Measurements from ENCODE around the gene TUSC2.
"Not testable (repeated sequence)": the region's sequence is repeated elsewhere in the genome, so short reads cannot be mapped to it uniquely, and the experiment has no call there.

Gene TUSC2

GRCh38 chr3:50316657-50317242, 11.3 kb downstream of the TUSC2 start:
- peak; percentile 60 to 75 for DNase-seq

DNA sequence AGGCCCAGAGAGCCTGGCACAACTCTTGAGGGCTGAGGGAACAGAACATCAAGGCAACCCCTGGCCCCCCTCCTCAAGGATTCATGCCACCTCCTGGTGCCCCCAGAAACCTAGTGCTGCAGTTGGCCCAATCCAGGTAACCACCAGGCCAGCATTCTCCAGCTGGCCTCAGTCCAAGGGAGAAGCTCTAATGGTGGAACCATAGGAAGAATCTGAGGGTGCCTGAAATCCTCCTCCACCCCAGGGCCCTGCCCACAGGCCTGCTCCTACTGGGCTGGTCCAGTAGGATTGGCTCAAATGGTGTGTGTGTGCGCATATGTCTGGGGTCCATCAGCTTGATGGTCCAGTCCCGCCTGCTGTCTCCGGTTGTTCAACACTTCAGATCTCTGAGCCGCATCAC, 13.2 kb downstream of the TUSC2 start:
- DNase-seq: no peak

DNA sequence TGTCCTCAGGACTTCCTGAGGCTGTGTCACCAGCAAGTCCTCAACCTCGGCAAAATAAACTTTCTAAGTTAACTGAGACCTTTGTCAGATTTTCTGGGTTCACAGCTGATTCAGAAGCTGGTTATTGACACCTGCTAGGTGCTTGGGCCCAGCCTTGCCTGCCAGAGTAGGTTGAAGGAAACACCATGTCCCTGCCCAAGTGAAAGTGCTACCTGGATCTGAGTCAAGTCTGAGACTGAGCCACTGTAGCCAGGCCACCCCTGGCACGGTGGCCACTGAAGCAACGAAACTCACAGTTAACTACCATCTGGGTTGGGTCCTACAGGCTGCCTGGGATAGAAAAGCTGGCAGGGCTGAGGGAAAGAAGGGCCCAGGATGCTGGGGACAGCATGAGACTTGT, 13.7 kb downstream of the TUSC2 start:
- no peak for DNase-seq

GRCh38 chr3:50312041-50312440, 16.0 kb downstream of the TUSC2 start:
- not testable (repeated sequence) for DNase-seq

DNA sequence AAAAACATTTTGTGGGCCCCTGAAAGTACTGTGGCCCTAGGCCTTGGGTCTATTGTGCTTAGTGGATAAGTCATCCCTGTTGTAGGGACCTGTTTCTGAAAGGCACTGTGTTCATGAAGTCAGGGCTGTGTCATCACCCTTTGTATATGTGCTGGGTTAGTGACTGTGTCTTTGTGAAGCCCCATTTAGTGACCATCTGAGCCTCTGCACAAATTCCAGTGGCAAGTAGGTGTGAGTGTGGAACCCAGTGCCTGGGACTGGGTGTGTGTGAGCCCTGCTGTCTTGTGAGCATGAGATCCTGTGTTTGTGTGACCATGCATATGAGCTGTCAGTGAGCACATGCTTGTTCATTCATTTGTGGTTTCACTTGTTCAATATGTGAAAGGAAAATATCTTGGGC, 23.4 kb downstream of the TUSC2 start:
- no peak for DNase-seq

- no peak for DNase-seq
Observed at GRCh38 chr3:50303013-50303815, 24.8 kb downstream of the TUSC2 start, which contains the start of gene HYAL1. Gene HYAL1, minus strand, starts transcription at chr3:50303574. Its CDS starts 618 bp downstream, at chr3:50302956.

DNA sequence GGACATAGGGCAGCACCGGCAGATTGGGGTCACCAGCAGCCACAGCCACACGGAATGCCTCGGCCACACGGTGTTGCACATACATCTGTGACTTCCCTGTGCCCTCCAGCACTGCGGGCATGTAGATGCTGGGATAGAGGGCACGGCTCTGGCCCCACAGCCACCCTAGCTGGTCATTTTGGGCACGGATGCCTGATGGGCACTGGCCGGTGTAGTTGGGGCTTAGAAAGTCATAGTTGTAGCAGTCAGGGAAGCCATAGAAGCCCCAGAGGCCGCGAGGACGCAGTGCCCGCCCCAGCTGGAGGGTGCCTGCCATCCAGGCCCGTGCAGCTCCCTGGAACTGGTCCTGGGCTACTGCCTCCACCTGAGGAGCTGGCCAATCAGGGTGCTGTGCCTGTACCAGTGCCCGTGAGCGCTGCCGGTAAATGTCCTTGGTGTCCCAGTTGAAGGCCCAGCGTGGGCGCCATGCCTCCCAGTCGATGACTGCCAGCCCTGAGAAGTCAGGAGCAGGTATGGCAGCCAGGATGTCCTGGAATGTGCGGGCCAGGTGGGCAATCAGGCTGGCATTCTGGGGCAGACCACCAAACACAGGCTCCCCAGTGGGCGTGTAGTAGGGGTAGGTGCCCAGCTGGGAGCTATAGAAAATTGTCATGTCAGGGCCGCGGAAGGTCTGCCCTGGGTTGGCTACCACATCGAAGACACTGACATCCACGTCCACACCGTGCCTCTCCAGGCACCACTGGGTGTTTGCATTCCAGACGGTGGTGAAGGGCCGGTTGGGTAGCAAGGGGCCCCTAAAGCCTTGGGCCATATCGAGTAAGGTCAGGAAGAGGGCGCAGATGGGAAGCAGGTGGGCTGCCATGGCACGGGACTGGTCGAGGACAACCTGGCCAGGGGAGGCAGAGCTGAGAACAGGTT, 25.7 kb downstream of the TUSC2 start:
- DNase-seq: no peak

DNA sequence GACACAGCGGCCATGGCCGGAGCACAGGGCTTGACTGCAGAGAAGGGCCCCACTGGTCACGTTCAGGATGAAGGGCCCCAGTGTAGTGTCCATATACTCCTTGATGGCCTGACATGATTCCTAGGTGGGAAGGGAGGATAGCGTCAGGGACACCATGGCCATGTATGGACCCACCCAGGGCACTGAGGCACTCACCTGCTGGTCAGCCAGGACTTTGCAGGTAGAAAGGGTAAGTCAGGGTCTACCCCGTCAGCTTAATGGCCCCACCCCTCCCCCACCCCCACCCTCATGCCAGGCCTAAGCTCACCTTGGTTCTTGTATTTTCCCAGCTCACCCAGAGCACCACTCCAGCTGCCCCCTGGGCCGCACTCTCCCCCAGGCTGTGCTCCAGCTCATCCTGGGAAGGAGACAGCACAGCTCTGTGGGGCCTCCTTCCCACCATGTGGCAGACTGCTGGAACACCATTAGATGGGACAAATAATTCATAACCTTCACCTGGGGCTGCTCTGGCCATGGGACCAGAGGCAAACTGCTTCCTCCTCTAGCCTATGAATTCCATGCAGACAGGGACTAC, 27.3 kb downstream of the TUSC2 start:
- DNase-seq: no peak

DNA sequence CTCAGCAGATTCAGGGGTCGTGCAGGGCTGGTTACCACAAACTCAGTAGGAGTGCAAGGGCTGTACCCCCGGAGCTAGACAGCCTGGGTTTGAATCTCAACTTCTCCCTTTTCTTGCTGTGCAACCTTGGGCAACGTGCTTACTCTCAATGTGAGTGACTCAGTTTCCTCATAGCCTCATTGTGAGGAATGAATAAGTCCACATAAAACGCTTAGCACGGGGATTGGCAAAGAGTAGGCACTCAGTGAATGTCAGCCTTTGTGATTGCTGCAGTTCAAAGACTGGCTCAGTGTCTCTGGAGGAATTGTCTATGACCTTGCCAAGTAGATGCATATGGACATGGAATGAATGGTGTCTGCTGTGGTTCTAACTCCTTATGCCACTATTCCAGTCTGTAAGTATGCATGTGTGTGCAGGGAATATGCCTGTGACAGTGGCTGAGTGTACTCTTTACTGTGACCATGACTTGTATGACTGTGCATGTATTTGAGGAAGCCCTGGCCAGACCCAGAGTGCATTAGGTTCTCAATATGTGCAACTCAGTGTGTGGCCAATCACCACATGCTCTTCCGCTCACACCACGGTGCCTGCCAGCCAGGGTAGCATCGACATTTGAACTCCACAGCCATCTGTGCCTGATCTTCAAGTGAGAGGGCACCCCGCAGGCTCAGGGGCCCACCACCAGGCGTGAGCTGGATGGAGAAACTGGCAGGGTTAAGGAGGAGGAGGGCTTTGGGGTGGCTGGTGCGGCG, 27.9 kb downstream of the TUSC2 start:
- peak in 1 of 2 donors; percentile 66 for DNase-seq

DNA sequence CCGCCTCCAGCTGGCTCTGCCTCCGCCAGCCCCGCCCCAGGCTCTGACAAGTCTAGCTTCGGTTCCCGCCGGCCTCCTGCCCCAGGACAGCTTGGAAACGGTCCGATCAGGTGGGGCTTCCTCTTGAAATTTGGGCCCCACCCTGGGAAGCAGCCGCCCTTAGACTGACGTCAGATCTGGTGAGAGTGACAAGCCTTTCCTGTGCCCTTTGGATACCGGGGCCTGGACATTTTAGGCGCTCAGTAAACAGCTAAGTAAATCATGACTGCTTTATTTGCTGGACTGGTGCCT, 28.4 kb downstream of the TUSC2 start:
- DNase-seq: no peak

- DNase-seq: peak; percentile 99 to 100
Observed at GRCh38 chr3:50298836-50299637, 29.0 kb downstream of the TUSC2 start, which contains the start of the genes HYAL3 and NAA80. Gene HYAL3, minus strand, starts transcription at chr3:50299405. Its CDS starts 3,803 bp downstream, at chr3:50295602. Gene NAA80, minus strand, starts transcription at chr3:50299405. Its CDS starts 1,942 bp downstream, at chr3:50297463.

DNA sequence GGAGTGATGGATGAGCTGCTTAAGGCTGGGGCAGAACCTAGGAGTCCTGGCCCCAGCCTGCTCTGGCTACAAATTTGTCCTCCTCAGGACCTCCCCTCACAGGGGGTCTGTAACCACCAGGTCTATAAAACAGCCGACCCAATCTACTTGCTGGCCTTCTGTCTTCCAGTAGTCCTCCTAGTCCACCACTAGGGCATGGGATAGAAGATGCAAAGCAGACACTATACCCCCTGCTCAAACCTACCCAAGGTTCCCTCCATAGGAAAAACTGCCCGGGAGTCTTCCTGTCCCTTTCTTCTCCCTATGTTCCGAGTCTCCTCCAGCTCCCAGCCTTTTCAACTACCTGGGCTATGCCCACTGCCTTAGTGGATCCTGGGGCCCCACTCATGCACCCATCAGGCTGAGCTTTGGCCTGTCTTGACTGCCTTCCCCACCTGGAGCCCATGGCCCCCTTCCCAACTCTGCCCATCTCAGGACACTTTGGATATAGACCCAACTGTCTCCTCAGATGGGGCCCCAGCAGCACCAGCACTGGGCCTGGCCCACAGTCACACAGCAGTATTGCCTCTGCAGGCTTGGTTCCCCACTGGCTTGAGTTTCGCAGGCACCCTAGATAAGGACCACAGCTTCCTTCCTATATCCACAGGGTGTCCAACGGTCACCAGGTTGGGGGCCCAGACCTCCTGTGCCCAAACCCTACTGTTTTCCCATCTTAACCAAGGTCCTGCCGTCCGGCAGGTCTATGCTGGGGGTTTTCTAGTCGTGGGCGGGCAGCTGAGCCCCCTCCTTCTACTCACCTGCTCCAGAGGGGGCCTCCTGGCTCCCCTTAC, 29.9 kb downstream of the TUSC2 start:
- DNase-seq: no peak

- DNase-seq: no peak
Observed at GRCh38 chr3:50297384-50297775, 30.6 kb downstream of the TUSC2 start.

GRCh38 chr3:50296721-50297383, 31.2 kb downstream of the TUSC2 start:
- DNase-seq: no peak

DNA sequence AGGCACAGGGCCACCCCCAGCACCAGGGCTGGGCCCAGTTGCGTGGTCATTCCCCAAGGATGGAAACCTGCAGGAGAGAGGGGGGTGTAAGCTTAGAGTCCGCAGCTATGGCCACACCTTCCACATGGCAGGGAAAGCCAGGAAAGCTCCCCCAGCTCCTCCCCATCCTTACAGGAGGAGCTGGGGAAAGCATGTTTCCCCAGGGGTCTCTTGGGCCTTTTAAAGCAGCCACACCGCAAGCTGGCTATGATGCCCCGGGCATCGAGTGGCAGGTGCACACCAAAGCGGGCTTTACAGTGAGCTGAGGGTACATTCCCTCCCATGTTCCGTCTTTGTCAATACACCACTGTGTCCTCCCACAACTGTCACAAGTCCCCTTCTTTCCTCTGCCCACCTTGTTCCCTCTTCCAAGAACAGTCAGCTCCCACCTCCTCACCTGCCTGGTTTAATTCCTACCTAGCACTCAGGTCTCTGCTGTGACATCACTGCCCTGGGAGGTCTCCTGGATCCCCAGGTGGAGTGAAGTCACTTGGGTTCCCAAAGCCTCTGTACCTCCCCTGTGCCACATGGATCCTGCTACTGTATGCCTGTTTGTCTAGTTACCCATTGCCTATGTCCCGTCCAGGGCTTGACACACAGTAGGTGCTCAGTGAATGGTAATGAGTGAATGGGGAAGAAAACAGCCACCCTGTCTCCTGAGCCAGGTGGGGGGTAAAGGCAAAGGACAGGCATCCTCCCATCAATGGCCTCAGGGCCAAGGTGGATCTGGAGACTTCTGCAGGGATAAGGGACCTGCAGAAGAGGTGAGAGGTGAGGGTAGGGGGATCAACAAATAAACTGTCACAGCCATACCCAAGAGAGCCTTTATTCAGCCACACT, 32.2 kb downstream of the TUSC2 start:
- DNase-seq: no peak

GRCh38 chr3:50294492-50295403, 33.3 kb downstream of the TUSC2 start:
- no peak for DNase-seq

DNA sequence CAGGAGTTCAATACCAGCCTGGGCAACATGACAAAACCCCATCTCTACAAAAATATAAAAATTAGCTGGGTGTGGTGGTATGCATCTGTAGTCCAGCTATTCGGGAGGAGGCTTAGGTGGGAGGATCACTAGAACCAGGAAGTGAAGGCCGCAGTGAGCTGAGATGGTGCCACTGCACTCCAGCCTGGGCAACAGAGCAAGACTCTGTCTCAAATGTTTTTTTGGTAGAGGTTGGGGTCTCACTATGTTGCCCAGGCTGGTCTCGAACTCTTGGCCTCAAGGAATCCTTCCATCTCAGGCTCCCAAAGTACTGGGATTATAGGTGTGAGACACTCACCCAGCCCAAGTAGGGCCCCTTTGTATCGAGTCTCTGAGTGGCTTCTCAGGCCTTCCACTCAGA, 33.9 kb downstream of the TUSC2 start:
- no peak for DNase-seq
